Activated CD8-positive, alpha-beta memory T cell treated with anti-CD3 and anti-CD28 coated beads, Interleukin-2, amount 50 U/mL, for 48 hours (primary cell): ENCODE data around the gene SDS.

Experiments used
- DNase-seq: peaks from one replicate; pipeline ENCODE4 v3.0.0-alpha.2; 2020

The SDS gene

GRCh38 chr12:113398346-113399290 is 5.1 kb downstream of the SDS start:
- DNase-seq: no peak

- no peak for DNase-seq
Measured at GRCh38 chr12:113397497-113398197, 6.0 kb downstream of the SDS start.

GRCh38 chr12:113396828-113397496 is 6.7 kb downstream of the SDS start:
- DNase-seq: no peak

- DNase-seq: no peak
Measured at GRCh38 chr12:113396200-113396599, 7.5 kb downstream of the SDS start.

GRCh38 chr12:113395119-113395518 is 8.6 kb downstream of the SDS start:
- DNase-seq: no peak

- DNase-seq: no peak
Measured at GRCh38 chr12:113393749-113394148, 9.9 kb downstream of the SDS start.

GRCh38 chr12:113392988-113393579 is 10.6 kb downstream of the SDS start:
- DNase-seq: no peak

GRCh38 chr12:113392520-113392919 is 11.2 kb downstream of the SDS start:
- DNase-seq: no peak

- no peak for DNase-seq
Measured at GRCh38 chr12:113391650-113392337, 11.9 kb downstream of the SDS start.

GRCh38 chr12:113391145-113391544 is 12.5 kb downstream of the SDS start:
- DNase-seq: no peak

- no peak for DNase-seq
Measured at GRCh38 chr12:113390064-113391043, 13.3 kb downstream of the SDS start.

GRCh38 chr12:113388351-113388750 is 15.3 kb downstream of the SDS start:
- DNase-seq: no peak

GRCh38 chr12:113387631-113388030 is 16.1 kb downstream of the SDS start:
- DNase-seq: no peak

- DNase-seq: no peak
Measured at GRCh38 chr12:113386866-113387566, 16.7 kb downstream of the SDS start.

GRCh38 chr12:113385282-113385882 is 18.3 kb downstream of the SDS start:
- no peak for DNase-seq

GRCh38 chr12:113384778-113385177 is 18.9 kb downstream of the SDS start:
- no peak for DNase-seq

- DNase-seq: no peak
Measured at GRCh38 chr12:113382206-113382605, 21.5 kb downstream of the SDS start.

- no peak for DNase-seq
Measured at GRCh38 chr12:113381220-113381619, 22.5 kb downstream of the SDS start.

- DNase-seq: no peak
Measured at GRCh38 chr12:113378291-113378690, 25.4 kb downstream of the SDS start.

GRCh38 chr12:113374823-113375428 is 28.8 kb downstream of the SDS start:
- no peak for DNase-seq
